Posterior vena cava (tissue), 2 donors: ENCODE measurements around the gene COL17A1. TPM values are rescaled to one million over a fixed set of nuclear protein-coding genes. Genes with fewer than 3 reads are reported as not detected.

Experiments used
- DNase-seq: peaks from one replicate; pipeline ENCODE4 v3.0.0-alpha.2; 2020; ENCODE audit warnings: low spot score
- intact Hi-C, 2 donors: fragments of 100-400 bp; cut with DNase I; formaldehyde crosslinking; loops; one replicate each; pipeline versions ENCODE4 v1.14.1 to v1.14.2; 2022 to 2023
- total RNA-seq, 2 donors: library from RNA; stranded (reverse); fragmentation: NEBNext Ultra II Directional; extraction: Animal tissue kit (Norgen Biotek cat#: 25700); gene quantifications; one replicate each; pipeline ENCODE4 v1.2.1, GENCODE V29; 2021
- donor health status: DM: yes; HTN: yes; CAD: no.
- donor health status: DM: yes; HTN: yes; CAD: no.

COL17A1 gene
- total RNA-seq, 2 donors from 2014 or later = 0.48 to 0.88 TPM

DNA sequence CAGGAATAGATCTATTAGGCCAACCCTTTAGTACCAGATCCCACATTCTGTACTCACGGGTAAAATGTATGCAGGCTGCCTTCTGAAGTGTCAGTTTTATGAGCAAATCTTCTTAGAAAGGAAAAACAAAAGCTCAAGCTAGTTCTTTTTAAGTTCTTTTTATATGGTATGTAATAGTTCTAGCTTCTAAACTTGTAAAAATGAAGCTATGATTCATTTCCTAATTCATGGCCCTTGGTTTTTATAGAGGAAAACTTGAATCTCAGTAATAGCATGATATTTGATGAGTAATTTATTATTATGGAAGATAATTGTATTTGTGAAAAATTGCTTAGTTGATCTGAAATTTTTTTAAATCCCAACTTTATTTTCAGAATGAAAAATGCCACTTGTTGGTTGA is 64.4 kb downstream of the COL17A1 start:
- DNase-seq = no peak
- intact Hi-C loops = no loop called here

DNA sequence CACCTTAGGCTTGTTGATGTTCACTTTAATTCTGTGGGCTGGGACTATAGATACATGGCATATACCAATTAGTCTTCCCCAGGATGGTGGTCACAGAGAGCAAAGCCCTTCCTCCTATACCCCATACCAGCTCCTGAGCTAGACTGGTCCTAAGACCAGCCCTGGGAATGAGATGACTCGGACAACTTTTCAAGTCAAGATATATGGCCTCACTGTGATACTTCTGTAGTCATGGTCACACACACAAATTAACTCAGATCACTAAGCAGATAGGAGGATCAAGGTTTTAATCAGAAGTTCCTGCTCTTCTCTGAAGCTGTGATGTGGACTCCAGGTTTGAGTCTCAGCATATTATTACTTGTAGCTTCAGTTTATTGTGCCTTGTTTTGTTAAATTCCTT is 65.7 kb downstream of the COL17A1 start:
- intact Hi-C loops = no loop called here
- DNase-seq = no peak

DNA sequence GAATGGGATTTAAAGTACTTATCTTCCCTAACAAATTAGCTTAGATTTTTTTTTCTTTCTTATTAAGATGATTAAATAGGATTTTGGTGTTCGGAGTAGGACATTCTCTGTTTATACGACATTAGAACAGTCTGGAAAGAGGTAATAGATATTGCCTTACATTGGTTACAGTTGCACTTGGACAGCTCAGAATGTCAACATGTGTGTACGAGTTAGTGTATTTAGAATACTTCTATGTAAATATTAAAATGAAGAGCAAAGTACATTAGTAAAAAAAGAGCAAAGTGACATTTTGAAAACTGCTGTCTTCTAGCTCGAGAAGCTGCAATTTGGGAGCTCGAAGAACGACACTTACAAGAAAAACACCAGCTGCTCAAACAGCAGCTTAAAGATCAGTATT is 67.2 kb downstream of the COL17A1 start:
- DNase-seq = no peak
- intact Hi-C loops = no loop called here

DNA sequence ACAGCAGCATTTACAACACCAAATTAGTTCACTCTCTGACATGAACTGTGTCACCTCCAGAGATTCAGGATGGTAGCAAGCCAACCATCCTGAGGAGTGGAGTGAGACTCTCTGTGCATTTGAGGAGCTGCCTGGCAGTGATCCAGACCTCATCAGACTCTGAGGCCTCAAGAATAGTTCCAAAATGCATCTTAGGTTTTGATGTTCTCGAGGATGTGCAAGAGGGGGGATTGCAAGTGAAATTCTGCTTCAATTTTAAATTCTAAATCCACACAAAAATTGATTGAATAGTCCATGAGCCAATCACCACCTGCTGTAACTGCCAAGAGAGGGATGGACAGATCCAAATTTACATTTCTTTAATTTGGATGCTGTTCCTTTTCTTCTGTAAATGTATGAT is 69.0 kb downstream of the COL17A1 start:
- DNase-seq = no peak
- intact Hi-C loops = no loop called here

DNA sequence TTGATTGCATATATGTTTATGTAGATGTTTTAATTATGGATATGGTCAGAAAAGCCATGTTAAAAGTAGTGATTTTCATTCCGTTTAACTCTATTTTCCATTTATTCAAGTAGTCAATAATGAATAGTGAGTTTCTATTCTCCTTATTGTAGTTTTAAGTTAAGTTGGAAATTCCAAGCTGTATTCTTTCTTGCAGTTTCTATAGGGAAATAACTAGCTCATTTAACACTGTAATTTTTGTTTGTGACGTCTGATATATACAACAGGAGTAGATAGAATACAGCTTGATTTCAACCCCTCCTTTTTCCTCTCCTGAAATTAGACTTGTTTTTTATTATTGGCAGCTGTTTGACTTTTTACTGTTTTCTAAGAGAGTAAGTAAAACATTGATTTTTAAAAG is 71.5 kb downstream of the COL17A1 start:
- intact Hi-C loops = no loop called here
- DNase-seq = no peak

DNA sequence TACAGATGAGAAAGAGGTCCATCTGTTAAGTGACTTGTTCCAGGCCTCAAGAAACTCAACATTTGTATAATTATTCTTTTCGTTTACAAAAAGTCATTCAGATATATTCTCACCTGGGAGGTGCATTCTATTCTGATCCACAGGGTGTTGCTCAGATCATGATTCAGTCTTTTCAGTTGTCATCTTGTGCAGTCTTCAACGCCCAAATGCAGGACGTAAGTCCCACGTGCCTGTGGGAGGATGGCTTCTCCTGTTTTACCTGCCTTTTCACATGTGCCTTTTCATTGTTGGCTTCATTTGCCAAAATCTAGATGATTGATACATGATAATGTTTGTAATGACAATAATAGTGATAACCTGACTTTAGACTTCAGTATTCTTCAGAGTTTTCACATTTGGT is 72.2 kb downstream of the COL17A1 start:
- intact Hi-C loops = no loop called here
- no peak for DNase-seq

DNA sequence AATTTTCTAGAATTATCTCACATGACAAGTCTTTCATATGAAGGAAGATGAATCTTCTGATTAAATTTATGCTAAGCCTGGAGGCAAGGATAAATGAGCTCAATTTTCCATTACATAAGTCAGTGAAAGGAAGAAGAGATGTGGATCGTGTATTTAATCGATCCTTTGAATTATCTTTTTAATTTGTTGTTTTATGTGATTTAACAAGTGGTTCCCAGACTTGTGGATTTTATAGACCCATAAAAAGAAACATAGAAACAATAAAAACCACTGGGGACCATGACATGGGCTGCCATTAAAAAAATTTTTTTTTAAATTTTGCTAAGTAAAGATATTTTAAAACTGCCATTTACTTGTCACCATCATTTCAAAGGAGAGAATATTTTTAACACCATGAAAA is 73.8 kb downstream of the COL17A1 start:
- intact Hi-C loops = no loop called here

DNA sequence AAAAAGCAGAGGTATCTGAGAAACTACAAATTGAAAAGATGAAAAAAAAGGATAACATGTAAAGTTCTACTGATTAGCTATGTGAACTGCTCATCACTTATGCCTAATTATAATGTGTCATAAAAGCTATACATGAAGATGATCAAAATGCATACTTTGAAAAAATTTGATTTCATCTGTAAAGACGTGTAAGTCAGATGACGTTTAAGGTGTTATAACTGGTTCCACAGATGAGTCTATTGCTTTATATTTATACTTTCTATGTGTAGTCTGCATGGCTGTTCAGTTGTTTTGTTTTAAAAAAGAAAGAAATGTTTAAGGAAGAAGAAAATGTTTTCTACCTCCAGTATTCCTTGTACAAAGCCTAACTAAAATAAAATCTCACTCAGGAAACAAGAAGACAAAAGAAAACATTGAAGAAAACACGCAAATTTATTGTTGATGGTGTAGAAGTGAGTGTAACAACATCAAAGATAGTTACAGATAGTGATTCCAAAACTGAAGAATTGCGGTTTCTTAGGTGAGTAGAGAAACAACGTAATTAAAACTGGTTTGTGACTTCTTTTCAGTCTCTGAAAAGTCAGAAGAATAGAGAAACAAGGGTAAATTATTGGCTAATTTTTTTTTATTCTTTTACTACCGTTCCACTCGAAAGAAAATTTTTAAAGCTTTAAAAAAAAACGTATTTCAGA is 80.4 kb downstream of the COL17A1 start:
- intact Hi-C loops = no loop called here

More for the DNA sequence above, 73.8 kb downstream of the COL17A1 start:
- DNase-seq = no peak

DNA sequence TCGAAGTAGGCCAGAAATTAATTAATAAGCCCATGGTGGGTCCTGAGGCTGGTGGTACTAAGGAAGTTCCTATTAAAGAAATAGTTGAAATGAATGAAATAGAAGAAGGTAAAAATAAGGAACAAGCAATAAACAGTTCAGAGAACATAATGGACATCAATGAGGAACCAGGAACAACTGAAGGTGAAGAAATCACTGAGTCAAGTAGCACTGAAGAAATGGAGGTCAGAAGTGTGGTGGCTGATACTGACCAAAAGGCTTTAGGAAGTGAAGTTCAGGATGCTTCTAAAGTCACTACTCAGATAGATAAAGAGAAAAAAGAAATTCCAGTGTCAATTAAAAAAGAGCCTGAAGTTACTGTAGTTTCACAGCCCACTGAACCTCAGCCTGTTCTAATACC is 82.8 kb downstream of the COL17A1 start:
- no peak for DNase-seq
- intact Hi-C loops = no loop called here

More for the DNA sequence above, 80.4 kb downstream of the COL17A1 start:
- DNase-seq = no peak

DNA sequence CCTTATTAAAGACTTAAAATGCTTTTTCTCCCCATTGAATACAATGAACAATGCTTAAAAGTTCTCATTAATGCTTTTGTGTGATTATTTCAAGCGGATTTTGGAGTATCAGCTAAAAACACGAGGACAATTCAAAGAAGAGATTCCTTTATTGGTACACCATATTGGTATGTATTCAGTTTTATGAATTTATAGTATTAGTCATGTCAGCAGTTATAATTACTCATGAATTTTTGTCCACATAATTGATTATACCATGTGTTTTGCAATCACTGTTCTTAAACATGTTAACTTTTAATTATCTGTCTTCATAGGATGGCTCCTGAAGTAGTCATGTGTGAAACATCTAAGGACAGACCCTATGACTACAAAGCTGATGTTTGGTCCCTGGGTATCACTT is 86.9 kb downstream of the COL17A1 start:
- DNase-seq = no peak
- intact Hi-C loops = no loop called here

DNA sequence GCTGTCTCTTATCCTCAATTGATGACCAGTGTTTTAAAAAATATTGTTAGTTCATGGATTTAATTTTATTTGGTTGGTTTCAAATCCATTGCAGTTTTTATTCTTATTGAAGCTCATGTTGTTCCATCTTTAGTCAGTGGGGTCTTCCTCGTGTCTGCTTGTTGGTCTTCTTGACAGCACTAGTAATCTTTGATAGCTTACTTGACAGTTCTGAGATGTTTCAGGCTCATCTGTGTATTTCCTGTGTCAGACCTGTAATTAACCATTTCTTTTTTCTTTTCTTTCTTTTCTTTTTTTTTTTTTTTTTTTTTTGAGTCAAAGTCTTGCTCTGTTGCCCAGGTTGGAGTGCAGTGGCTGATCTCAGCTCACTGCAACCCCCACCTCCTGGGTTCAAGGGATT is 90.5 kb downstream of the COL17A1 start:
- intact Hi-C loops = no loop called here
- no peak for DNase-seq

DNA sequence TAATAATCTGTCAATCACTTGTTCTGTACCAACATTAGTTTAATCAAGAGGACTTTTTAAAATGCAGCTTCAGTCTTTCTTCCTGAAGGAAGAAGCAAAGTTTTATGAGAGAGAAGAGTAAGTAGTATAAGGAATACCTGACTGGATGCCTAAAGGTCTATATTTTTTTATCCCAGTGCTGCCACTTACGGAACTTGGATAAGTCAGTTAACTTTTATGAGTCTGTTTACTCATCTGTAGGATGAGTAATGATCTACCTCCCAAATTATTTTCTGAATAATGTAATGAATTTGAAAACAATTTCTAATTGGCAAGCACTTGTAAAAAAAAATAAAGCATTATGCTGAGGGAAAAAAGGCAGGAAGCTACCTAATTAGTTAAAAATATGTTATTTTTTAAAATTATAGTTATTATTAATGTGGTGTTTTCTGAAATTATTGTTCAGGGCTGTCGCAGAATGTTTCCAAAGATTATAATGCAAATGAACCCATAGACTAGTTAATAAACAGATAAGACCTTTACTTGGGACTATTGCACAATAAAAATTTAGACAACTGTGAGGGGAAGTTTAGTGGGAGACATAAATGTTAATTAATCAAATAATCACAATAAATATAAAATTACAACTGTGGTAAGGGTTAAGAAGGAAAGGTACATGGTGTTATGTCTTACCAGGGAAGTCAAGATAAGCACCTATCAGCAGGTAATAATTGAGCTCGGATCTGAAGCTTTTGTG is 94.1 kb downstream of the COL17A1 start:
- intact Hi-C loops = no loop called here
- no peak for DNase-seq

DNA sequence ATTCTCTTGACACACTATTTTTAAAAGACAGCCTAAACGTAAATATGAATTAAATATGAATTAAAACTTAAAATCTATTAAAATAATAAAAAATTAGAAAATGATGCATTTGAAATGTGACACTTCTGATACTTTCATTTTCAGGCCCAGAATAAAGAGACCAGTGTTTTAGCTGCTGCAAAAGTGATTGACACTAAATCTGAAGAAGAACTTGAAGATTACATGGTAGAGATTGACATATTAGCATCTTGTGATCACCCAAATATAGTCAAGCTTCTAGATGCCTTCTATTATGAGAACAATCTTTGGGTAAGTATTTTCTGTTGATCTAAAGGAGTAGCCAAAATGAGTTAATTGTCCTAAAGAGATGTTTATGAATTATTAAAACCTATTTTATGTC is 95.1 kb downstream of the COL17A1 start:
- DNase-seq = no peak
- intact Hi-C loops = no loop called here

DNA sequence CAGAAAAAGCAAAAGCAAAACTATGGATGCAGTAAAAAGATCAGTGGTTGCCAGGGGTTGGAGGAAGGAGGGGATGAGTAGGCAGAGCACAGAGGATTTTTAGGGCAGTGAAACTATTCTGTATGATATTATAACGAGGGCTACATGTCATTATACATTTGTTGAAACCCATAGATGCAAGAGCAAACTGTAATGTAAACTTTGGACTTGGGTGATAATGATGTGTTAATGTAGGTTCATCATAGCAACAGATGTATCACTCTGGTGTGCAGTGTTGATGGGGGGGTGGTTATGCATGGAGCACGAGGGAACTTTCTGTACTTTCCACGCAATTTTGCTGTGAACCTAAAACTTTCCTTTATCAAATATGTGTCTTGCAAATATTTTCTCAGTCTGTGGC is 95.6 kb downstream of the COL17A1 start:
- intact Hi-C loops = no loop called here
- DNase-seq = no peak

DNA sequence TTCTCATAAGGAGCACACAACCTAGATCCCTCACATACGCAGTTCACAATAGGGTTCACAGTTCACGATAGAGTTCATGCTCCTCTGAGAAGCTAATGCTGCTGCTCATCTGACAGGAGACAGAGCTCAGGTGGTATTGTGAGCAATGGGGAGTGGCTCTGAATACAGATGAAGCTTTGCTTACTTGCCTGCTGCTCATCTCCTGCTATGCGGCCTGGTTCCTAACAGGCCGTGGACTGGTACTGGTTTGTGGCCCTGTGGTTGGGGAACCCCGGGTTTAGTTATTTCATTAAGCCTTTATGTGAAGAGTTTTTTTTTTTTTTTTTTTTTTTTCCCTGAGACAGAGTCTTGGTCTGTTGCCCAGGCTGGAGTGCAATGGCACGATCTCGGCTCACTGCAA is 99.3 kb downstream of the COL17A1 start:
- DNase-seq = no peak
- intact Hi-C loops = no loop called here

DNA sequence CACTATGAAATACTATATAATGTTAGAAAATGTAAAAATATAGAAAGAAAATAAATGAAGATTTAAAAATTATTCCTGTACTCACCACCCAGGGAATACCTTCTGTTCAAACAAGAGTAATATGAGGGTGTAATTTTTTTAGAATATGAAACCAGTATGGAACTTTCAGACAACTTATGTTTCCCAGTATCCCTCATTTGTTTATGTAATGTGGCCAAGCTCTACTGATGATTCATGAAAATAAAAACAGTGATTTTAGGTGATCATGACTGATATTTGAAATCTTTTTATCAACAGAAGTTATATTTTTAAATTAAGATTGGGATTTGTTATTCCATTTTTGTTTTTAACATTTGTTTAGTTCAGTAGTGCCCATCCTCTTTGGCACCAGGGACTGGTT is 100.0 kb downstream of the COL17A1 start:
- intact Hi-C loops = no loop called here
- DNase-seq = no peak

DNA sequence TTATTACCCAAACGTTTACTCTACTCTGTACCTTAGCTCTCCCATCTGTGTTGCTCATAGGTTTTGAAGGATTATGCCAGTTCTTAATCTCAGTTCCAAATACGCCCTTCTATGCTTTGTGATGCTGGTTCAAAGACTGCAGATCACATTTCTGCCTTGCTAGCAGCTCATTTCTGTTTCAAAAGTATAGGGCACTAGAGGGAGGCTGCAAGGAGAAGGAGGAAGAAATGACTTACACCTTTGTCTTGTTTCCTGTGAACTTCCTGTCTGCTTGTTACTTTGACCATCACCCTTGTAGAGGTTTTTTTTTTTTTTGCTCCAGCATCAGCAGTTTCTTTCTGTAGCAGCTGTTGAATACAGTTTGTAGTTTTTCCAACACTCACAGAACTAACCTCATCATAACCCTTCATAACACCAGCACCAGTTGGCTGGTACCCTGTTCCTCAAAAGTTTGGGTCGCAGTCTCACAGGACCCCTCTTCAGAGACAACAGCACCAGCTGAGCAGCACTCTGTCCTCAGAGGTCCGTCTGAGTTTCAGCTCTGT is 102.2 kb downstream of the COL17A1 start:
- intact Hi-C loops = no loop called here
- no peak for DNase-seq

DNA sequence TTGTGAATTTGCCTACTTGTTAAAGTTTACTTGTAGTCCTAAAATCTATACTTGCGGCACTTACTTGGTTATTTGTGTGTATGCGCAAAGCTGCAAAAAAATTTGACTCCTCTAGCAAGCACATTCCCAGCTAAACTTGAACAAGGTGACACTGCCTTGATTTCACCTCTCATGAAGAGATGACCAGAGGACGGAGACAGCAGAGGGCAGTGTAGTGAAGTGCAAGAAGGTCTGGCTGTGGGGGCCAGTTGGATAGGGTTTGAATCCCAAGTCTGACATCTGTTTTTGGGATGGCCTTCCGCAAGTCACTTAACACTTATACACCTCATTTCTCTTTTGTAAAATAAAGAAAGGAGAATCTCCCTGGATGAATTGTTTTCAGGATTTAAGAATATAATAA is 103.0 kb downstream of the COL17A1 start:
- no peak for DNase-seq
- intact Hi-C loops = no loop called here
